A549 (cell line): ENCODE measurements around the gene PLAC8L1.

Experiments used
- BHLHE40 ChIP-seq: IDR thresholded peaks from 2 replicates; pipeline ENCODE4 v1.6.1; 2012; ENCODE audit warnings: low read depth, low read length, inconsistent platforms
- CBX2 ChIP-seq: fragments of 200-600 bp; sonication (generic); IDR thresholded peaks from 2 replicates; pipeline ENCODE4 v1.6.1; 2016; ENCODE audit warnings: low read depth, mild to moderate bottlenecking, borderline replicate concordance
- CEBPB ChIP-seq, 2 experiments: fragments of >200 bp in 1 of 2; sonication (Bioruptor Twin) in 1 of 2; formaldehyde crosslinking in 1 of 2; IDR thresholded peaks; 2 replicates each; pipeline ENCODE4 v1.6.1; 2012 to 2016
- HDAC2 ChIP-seq: fragments of 200-600 bp; sonication (generic); IDR thresholded peaks from 2 replicates; pipeline ENCODE4 v1.6.1; 2016
- HOXB13 ChIP-seq: fragments of 250-450 bp; sonication (Bioruptor Pico); IDR thresholded peaks from 2 replicates; pipeline ENCODE4 v1.5.0; 2020; ENCODE audit warnings: low read depth, mild to moderate bottlenecking, moderate library complexity
- JUNB ChIP-seq: fragments of >200 bp; sonication (Bioruptor Twin); formaldehyde crosslinking; IDR thresholded peaks from 2 replicates; pipeline ENCODE4 v1.6.1; 2016
- KDM1A ChIP-seq: fragments of 200-600 bp; sonication (generic); IDR thresholded peaks from 2 replicates; pipeline ENCODE4 v1.6.1; 2016; ENCODE audit warnings: low read depth, mild to moderate bottlenecking
- MYC ChIP-seq: IDR thresholded peaks from 2 replicates; pipeline ENCODE4 v1.6.1; 2012; ENCODE audit warnings: mild to moderate bottlenecking, inconsistent platforms, low read length, improper control_type of control experiment, borderline replicate concordance
- POLR2A ChIP-seq: IDR thresholded peaks from 2 replicates; pipeline ENCODE4 v1.6.1; 2012; ENCODE audit warnings: mild to moderate bottlenecking, low read length
- POLR2AphosphoS2 ChIP-seq: conservative IDR thresholded peaks from 2 replicates; pipeline ENCODE4 v1.6.1; 2012; ENCODE audit warnings: low read length, improper control_type of control experiment, inconsistent platforms
- RAD21 ChIP-seq, 2 experiments: fragments of >200 bp in 1 of 2; sonication (Bioruptor Twin) in 1 of 2; formaldehyde crosslinking in 1 of 2; IDR thresholded peaks in 1 of 2; conservative IDR thresholded peaks in 1 of 2; 2 replicates in 1 of 2; 3 replicates in 1 of 2; pipeline ENCODE4 v1.6.1; 2012 to 2018; ENCODE audit warnings: inconsistent platforms in 1 of 2
- RCOR1 ChIP-seq: fragments of 150-350 bp; IDR thresholded peaks from 2 replicates; pipeline ENCODE4 v1.6.1; 2014; ENCODE audit warnings: antibody characterized with exemption, low read length, low read depth
- TF ChIP-seq, protein P1 (sequence below): fragments of >200 bp; sonication (Bioruptor Twin); formaldehyde crosslinking; IDR thresholded peaks from 3 replicates; pipeline ENCODE4 v1.5.1; 2016
- TF ChIP-seq, protein P2 (sequence below): fragments of 200-600 bp; sonication (generic); IDR thresholded peaks from 2 replicates; pipeline ENCODE4 v1.6.1; 2016; ENCODE audit warnings: antibody characterized with exemption, mild to moderate bottlenecking, moderate library complexity

DNA sequence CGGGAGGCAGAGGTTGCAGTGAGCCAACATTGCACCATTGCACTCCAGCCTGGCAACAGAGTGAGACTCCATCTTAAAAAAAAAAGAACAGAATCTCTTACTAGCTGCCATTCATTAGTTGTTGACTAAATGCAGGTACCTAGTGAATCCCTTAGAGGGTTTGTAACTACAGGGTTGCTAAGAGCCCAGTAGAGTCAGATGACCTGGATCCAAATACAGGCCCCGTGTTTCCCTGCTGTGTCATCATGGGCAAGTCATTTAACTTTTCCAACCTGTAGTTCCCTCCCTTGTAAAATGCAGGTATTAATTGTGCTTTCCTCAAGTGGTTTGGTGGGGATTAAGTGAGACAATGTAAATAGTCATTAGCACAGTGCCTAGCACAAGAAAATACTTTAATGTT, 32.8 kb downstream of the PLAC8L1 start:
- TF ChIP-seq KDM1A (no peak), POLR2AphosphoS2 (no peak), CBX2 (no peak), JUNB (no peak), POLR2A (no peak), RCOR1 (no peak), RAD21 (conservative IDR thresholded peaks at IDR 0.05 in 1 of 2, IDR thresholded peaks at IDR 0.05 in 1 of 2) (no peak), MYC (no peak), HDAC2 (no peak), HOXB13 (CRISPR knock-in tag) (no peak), CEBPB (IDR thresholded peaks at IDR 0.05) (no peak), BHLHE40 (no peak)
- TF ChIP-seq, protein P1, sequence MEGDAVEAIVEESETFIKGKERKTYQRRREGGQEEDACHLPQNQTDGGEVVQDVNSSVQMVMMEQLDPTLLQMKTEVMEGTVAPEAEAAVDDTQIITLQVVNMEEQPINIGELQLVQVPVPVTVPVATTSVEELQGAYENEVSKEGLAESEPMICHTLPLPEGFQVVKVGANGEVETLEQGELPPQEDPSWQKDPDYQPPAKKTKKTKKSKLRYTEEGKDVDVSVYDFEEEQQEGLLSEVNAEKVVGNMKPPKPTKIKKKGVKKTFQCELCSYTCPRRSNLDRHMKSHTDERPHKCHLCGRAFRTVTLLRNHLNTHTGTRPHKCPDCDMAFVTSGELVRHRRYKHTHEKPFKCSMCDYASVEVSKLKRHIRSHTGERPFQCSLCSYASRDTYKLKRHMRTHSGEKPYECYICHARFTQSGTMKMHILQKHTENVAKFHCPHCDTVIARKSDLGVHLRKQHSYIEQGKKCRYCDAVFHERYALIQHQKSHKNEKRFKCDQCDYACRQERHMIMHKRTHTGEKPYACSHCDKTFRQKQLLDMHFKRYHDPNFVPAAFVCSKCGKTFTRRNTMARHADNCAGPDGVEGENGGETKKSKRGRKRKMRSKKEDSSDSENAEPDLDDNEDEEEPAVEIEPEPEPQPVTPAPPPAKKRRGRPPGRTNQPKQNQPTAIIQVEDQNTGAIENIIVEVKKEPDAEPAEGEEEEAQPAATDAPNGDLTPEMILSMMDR: no peak
- TF ChIP-seq, protein P2, sequence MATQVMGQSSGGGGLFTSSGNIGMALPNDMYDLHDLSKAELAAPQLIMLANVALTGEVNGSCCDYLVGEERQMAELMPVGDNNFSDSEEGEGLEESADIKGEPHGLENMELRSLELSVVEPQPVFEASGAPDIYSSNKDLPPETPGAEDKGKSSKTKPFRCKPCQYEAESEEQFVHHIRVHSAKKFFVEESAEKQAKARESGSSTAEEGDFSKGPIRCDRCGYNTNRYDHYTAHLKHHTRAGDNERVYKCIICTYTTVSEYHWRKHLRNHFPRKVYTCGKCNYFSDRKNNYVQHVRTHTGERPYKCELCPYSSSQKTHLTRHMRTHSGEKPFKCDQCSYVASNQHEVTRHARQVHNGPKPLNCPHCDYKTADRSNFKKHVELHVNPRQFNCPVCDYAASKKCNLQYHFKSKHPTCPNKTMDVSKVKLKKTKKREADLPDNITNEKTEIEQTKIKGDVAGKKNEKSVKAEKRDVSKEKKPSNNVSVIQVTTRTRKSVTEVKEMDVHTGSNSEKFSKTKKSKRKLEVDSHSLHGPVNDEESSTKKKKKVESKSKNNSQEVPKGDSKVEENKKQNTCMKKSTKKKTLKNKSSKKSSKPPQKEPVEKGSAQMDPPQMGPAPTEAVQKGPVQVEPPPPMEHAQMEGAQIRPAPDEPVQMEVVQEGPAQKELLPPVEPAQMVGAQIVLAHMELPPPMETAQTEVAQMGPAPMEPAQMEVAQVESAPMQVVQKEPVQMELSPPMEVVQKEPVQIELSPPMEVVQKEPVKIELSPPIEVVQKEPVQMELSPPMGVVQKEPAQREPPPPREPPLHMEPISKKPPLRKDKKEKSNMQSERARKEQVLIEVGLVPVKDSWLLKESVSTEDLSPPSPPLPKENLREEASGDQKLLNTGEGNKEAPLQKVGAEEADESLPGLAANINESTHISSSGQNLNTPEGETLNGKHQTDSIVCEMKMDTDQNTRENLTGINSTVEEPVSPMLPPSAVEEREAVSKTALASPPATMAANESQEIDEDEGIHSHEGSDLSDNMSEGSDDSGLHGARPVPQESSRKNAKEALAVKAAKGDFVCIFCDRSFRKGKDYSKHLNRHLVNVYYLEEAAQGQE: no peak
